ENCODE data around the gene ESPL1. TPM values are rescaled to one million over a fixed set of nuclear protein-coding genes. Genes with fewer than 3 reads are reported as not detected.

ESPL1 gene
- total RNA-seq: 4.8 and 6.5 TPM in 2 replicates

DNA sequence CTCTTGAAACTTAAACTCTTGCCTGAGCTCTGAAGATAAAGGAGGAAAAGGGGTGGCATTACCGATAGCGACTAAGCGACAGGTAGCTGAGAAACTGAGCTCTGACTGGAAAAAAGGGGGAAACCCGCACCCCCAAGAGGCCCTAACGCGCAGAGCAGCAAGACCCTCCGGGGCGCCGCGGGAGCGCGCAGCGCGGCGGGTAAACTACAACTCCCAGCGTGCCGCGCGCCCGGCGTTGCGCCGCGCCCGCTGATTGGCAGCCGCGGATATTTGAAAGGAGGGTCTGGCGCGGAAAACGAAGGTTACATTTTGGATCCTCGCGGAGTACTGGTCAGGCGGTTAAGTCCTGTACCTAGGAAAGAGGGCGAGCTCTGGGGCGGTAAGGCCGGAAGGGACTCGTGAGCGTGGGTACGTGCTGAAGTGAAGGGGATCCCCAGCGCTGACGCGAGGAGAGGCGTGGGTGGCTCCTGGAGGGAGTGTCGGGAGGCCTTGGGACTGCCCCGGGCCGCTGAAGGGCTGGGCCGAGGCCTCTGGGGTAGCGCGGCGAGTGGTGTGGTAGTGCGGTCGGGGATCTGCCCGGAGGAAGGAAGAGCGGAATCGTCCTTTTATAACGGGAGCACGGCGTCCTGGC lies at the start of gene ESPL1:
TSS of gene ESPL1 (plus strand) at position 301 of the 631 bp plus-strand sequence. CDS start 468 bp downstream, outside the sequence.
- TF ChIP-seq, protein P1, sequence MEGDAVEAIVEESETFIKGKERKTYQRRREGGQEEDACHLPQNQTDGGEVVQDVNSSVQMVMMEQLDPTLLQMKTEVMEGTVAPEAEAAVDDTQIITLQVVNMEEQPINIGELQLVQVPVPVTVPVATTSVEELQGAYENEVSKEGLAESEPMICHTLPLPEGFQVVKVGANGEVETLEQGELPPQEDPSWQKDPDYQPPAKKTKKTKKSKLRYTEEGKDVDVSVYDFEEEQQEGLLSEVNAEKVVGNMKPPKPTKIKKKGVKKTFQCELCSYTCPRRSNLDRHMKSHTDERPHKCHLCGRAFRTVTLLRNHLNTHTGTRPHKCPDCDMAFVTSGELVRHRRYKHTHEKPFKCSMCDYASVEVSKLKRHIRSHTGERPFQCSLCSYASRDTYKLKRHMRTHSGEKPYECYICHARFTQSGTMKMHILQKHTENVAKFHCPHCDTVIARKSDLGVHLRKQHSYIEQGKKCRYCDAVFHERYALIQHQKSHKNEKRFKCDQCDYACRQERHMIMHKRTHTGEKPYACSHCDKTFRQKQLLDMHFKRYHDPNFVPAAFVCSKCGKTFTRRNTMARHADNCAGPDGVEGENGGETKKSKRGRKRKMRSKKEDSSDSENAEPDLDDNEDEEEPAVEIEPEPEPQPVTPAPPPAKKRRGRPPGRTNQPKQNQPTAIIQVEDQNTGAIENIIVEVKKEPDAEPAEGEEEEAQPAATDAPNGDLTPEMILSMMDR (IDR thresholded peaks at IDR 0.05; ENCODE audit: insufficient read depth, low read depth, low read length): peak; percentile 36
- H3K4me3 ChIP-seq (ENCODE audit: low read depth, low read length): peak within 1 kb of the TSS; percentile 89
- DNase-seq (ENCODE audit: low read depth): peak; percentile 73

DNA sequence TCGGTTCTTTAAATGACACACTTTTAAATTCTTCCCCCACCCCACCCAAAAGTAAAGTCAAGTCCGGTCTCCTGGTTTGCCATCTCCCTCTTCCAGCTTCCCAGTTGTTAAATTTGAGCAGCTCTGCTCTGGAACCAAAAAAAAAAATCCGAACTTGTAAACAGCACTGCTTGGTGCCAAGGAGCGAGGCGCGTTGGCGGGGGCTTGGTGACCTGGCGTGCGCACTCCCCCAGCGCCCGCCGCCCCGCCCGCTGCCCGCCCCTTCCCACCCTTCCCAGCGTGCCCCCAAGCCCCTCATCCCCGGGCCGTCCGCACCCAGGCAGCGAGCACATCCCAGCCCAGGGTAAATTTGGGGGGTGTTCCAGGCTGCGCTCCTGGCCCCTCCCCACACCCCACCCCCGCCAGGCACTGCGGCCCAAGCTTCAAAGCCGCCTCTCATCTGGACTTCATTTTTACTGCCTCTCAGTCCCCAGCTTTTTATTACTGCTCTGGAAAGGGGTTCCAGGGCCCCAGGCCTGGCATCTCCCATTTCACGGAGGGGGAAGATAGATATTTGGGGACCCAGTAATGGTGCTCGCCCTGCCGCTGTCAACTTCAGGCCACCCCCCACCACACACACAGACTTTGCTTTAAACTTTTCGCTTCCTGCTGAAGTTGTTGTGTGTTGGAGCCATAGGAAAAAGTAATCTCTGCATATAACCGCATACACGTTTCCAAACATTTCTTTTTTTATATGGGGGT lies 49.4 kb upstream of the ESPL1 start:
- peak; percentile 30 for DNase-seq (ENCODE audit: low read depth)
- TF ChIP-seq, protein P1 (IDR thresholded peaks at IDR 0.05; ENCODE audit: insufficient read depth, low read depth, low read length): no peak

DNA sequence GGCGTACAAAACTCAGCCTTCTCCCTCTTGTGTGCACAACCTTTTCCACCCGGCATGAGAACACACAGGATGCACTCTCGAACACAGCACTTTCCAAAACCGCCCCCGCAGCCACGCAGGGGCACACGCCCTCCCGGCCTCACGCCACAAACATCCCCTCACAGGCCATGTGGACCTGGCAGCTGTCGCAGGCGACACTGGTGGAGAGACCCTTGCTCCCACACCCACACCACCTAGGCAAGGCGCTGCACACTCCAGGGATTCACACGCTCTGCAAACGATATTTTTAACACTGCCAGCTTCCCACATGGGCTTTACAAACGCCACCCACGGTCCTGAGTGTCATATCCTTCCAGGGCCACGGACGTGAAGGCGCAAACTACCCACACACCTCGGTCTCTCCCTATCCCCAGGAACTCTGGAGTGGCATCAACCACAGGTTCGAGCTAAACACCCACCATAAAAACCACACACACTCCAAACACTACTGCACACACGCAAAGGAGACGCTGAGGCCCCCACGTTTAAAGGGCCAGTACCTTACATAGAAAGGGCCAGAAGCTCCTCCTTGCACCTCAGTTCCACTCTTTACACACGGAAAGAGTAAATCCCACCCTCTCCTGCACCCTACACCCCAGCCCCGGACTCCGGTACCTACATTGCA lies 48.7 kb upstream of the ESPL1 start:
- DNase-seq (ENCODE audit: low read depth): peak; percentile 55
- peak overlapping the region; percentile 75 for H3K4me3 ChIP-seq (ENCODE audit: low read depth, low read length)
- TF ChIP-seq, protein P1 (IDR thresholded peaks at IDR 0.05; ENCODE audit: insufficient read depth, low read depth, low read length): no peak

More for the DNA sequence above, 49.4 kb upstream of the ESPL1 start:
- peak overlapping the region; percentile 75 for H3K4me3 ChIP-seq (ENCODE audit: low read depth, low read length)

DNA sequence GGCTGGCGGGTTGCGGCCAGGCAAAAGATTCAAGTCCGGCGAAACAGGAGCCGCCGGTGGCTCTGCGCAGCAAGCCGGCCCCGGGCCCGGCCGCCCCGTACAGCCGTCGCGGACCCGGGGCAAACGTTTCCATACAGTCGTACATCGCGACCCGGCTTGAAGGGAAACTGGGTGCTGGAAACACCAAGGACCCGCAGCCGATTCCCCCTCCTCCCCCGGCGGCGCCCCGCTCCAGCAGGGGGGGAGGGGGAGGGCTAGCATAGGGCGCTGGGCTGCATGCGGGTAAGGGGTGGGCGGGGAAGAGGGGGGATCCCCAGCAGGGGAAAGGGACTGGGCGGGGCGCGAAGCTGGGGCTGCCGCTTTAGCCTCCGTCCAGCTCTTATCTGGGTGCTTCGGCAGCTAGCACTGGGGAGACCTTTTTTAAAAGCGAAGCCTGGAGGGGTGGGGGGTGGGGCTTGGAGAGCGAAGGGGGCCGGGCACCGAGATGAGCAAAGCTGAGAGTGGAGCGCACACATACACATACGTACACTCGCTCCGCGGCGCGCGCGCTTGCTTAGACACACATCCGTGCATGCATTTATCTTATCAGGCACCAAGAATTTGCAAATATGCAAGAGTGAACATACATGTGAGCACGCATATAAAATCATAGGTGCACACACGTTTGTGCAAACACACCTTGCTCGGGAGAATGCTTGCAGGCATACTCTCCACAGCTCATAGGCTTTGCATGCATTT lies 48.0 kb upstream of the ESPL1 start:
- TF ChIP-seq, protein P1 (IDR thresholded peaks at IDR 0.05; ENCODE audit: insufficient read depth, low read depth, low read length): no peak
- peak overlapping the region; percentile 75 for H3K4me3 ChIP-seq (ENCODE audit: low read depth, low read length)
- DNase-seq (ENCODE audit: low read depth): peak; percentile 82

DNA sequence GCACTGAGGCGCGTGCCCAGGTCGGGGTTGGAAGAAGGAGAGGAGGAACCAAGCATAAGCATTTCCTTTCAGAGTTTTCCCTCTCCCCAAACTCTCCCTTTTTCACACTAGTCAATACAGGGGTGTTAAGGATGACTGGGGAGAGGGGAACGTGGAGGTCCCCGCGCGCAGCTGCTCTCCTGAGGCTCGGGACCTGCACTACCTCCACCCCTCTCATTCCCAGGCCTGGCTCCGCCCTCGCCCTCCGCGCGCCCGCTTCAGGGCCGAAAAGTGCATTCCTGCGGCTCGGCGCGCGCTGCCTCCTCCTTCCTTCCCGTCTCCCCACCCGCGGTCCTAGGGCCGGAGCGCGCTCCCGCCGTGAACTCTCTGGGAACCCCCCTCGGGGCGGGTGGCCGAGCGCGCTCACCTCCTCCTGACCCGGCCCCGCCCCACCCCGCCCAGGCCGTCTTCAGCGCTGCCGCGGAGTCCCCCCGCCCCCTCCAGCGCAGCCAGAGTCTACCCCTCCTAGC lies 47.4 kb upstream of the ESPL1 start:
- TF ChIP-seq, protein P1 (IDR thresholded peaks at IDR 0.05; ENCODE audit: insufficient read depth, low read depth, low read length): no peak
- H3K4me3 ChIP-seq (ENCODE audit: low read depth, low read length): peak overlapping the region; percentile 75
- peak; percentile 95 for DNase-seq (ENCODE audit: low read depth)
